ENCODE data around the gene CDYL. TPM values are rescaled to one million over a fixed set of nuclear protein-coding genes. Genes with fewer than 3 reads are reported as not detected.
A peak's percentile ranks its signal among the peaks of the same experiment; 100 is the strongest.

The CDYL gene
- polyA plus RNA-seq, 3 donors, result 23.9 to 28.7 (median 26.7) TPM

- no peak for DNase-seq (ENCODE audit: extremely low read depth in 1 of 11, low read depth in 9 of 11, low spot score in 4 of 11)
Observed at GRCh38 chr6:4762294-4762693, 13.9 kb upstream of the CDYL start.

- DNase-seq (ENCODE audit: extremely low read depth in 1 of 11, low read depth in 9 of 11, low spot score in 4 of 11), result no peak
Observed at GRCh38 chr6:4763921-4764320, 12.3 kb upstream of the CDYL start.

- no peak for DNase-seq (ENCODE audit: extremely low read depth in 1 of 11, low read depth in 9 of 11, low spot score in 4 of 11)
Observed at GRCh38 chr6:4768815-4769214, 7.4 kb upstream of the CDYL start.

GRCh38 chr6:4772750-4773149, 3.5 kb upstream of the CDYL start:
- DNase-seq (ENCODE audit: extremely low read depth in 1 of 11, low read depth in 9 of 11, low spot score in 4 of 11), result no peak

- no peak for DNase-seq (ENCODE audit: extremely low read depth in 1 of 11, low read depth in 9 of 11, low spot score in 4 of 11)
Observed at GRCh38 chr6:4773181-4773580, 3.0 kb upstream of the CDYL start.

- DNase-seq (ENCODE audit: extremely low read depth in 1 of 11, low read depth in 9 of 11, low spot score in 4 of 11), result no peak
Observed at GRCh38 chr6:4774296-4774695, 1.9 kb upstream of the CDYL start.

- DNase-seq (ENCODE audit: extremely low read depth in 1 of 11, low read depth in 9 of 11, low spot score in 4 of 11), result peak in 3 of 11 donors; percentile 15 to 25 (median 20)
Observed at GRCh38 chr6:4774715-4775493, 1.3 kb upstream of the CDYL start.

- peak in 6 of 11 donors; percentile 39 to 68 (median 52) for DNase-seq (ENCODE audit: extremely low read depth in 1 of 11, low read depth in 9 of 11, low spot score in 4 of 11)
Observed at GRCh38 chr6:4775494-4776130, 592 bp upstream of the CDYL start.

- DNase-seq (ENCODE audit: extremely low read depth in 1 of 11, low read depth in 9 of 11, low spot score in 4 of 11), result peak in 4 of 11 donors; percentile 28 to 42 (median 36)
Observed at GRCh38 chr6:4776493-4777393, 539 bp downstream of the CDYL start.

- DNase-seq (ENCODE audit: extremely low read depth in 1 of 11, low read depth in 9 of 11, low spot score in 4 of 11), result no peak
Observed at GRCh38 chr6:4777394-4777935, 1.3 kb downstream of the CDYL start.

- no peak for DNase-seq (ENCODE audit: extremely low read depth in 1 of 11, low read depth in 9 of 11, low spot score in 4 of 11)
Observed at GRCh38 chr6:4778086-4778485, 1.9 kb downstream of the CDYL start.

- DNase-seq (ENCODE audit: extremely low read depth in 1 of 11, low read depth in 9 of 11, low spot score in 4 of 11), result no peak
Observed at GRCh38 chr6:4780360-4780812, 4.2 kb downstream of the CDYL start.

GRCh38 chr6:4781426-4781825, 5.2 kb downstream of the CDYL start:
- no peak for DNase-seq (ENCODE audit: extremely low read depth in 1 of 11, low read depth in 9 of 11, low spot score in 4 of 11)

- DNase-seq (ENCODE audit: extremely low read depth in 1 of 11, low read depth in 9 of 11, low spot score in 4 of 11), result no peak
Observed at GRCh38 chr6:4781967-4782575, 5.9 kb downstream of the CDYL start.

- no peak for DNase-seq (ENCODE audit: extremely low read depth in 1 of 11, low read depth in 9 of 11, low spot score in 4 of 11)
Observed at GRCh38 chr6:4786996-4787395, 10.8 kb downstream of the CDYL start.

- DNase-seq (ENCODE audit: extremely low read depth in 1 of 11, low read depth in 9 of 11, low spot score in 4 of 11), result no peak
Observed at GRCh38 chr6:4788482-4788881, 12.3 kb downstream of the CDYL start.

- DNase-seq (ENCODE audit: extremely low read depth in 1 of 11, low read depth in 9 of 11, low spot score in 4 of 11), result no peak
Observed at GRCh38 chr6:4788953-4789584, 12.9 kb downstream of the CDYL start.

GRCh38 chr6:4790158-4790899, 14.1 kb downstream of the CDYL start:
- no peak for DNase-seq (ENCODE audit: extremely low read depth in 1 of 11, low read depth in 9 of 11, low spot score in 4 of 11)

Data from renal cortex interstitium (tissue), 11 donors.